ENCODE data around the gene GNAZ. TPM values are rescaled to one million over a fixed set of nuclear protein-coding genes. Genes with fewer than 3 reads are reported as not detected.

GNAZ gene
- total and polyA plus RNA-seq, 2 of the 8 experiments (the other 6 are each of a cell fraction or from before 2014, with no cell fraction given): 6.6 to 9.6 TPM

DNA sequence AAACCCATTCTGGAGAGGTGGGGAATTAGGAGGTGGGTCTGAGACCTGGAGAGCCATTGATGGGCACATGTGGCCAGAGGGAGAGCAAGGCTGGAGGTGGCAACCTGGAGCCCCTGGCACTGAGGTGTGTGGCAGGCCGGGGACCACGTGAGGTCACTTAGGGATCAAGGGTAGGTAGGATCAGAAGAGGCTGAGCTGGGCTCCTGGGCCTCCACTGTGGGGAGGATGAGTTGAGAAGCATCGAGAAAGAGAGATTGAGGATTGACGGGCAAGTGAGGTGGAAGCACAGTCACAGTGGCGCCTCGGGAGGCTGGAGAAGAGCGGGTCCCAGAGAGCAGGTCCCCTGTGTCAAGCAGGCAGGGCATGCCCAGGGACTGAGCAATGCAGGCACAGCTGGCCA, 4.1 kb downstream of the GNAZ start:
- Histone ChIP-seq H2BK12ac (ENCODE audit: low read depth, low read length) (no peak overlapping the region), H3K56ac (replicated peaks; ENCODE audit: insufficient read length, low read depth, low read length) (no peak overlapping the region), H2BK5ac (ENCODE audit: low read depth, low read length) (no peak overlapping the region), H3K79me1 (ENCODE audit: low read depth, low read length) (no peaks in the 10 kb centered on the region; the same call in none of the 2 replicates), H2BK120ac (replicated peaks; ENCODE audit: low read depth, low read length) (no peak overlapping the region), H3K4me1 (replicated peaks in 1 of 4; ENCODE audit: control insufficient read depth in 3 of 4, insufficient read depth in 4 of 4, low read length in 3 of 4) (peaks cover 0 to 9% (median 5%) of the 10 kb centered on the region in 4 experiments; a peak in 5 of 7 replicates), H4K5ac (ENCODE audit: insufficient read length, low read depth, low read length) (no peak overlapping the region), H3K18ac (ENCODE audit: extremely low read depth, low read length) (no peak overlapping the region), H3K4me2 (ENCODE audit: insufficient read depth in 1 of 2, low read depth in 2 of 2, low read length in 2 of 2) (no peak overlapping the region), H3K4me3 (ENCODE audit: extremely low read depth in 1 of 4, insufficient read depth in 2 of 4, low read depth in 3 of 4, low read length in 4 of 4) (no peak overlapping the region), H3K23ac (ENCODE audit: insufficient read length) (no peak overlapping the region), H4K20me1 (replicated peaks in 1 of 2; ENCODE audit: control insufficient read depth in 1 of 2, insufficient read depth in 2 of 2, low read length in 2 of 2) (peaks cover 8 to 22% of the 10 kb centered on the region in 2 experiments), H3K27me3 (replicated peaks in 1 of 4; ENCODE audit: control insufficient read depth in 3 of 4, extremely low read depth in 1 of 4, insufficient read depth in 3 of 4, low read length in 3 of 4) (peaks cover 0 to 24% (median 19%) of the 10 kb centered on the region in 4 experiments; a peak in 6 of 7 replicates), H2AK5ac (ENCODE audit: low read depth, low read length) (no peak overlapping the region), H2BK20ac (ENCODE audit: low read length) (no peak overlapping the region), H3K23me2 (ENCODE audit: low read depth, low read length) (peaks cover 11% of the 10 kb centered on the region; the same call in 1 of the 2 replicates), H2AFZ (ENCODE audit: low read length) (no peak overlapping the region), H2BK15ac (ENCODE audit: low read length) (no peak overlapping the region), H3K14ac (ENCODE audit: insufficient read length) (no peak overlapping the region), H3K27ac (ENCODE audit: low read depth, low read length) (no peak overlapping the region), H3K4ac (replicated peaks; ENCODE audit: insufficient read length, low read depth, low read length) (no peak overlapping the region), H4K91ac (replicated peaks; ENCODE audit: insufficient read length, low read length) (no peak overlapping the region), H3K36me3 (ENCODE audit: control insufficient read depth in 2 of 4, insufficient read depth in 4 of 4, low read length in 3 of 4) (no peaks in the 10 kb centered on the region), H4K8ac (ENCODE audit: extremely low read depth, insufficient read depth, low read length) (no peak overlapping the region), H3K9ac (replicated peaks in 1 of 4; ENCODE audit: extremely low read depth in 1 of 4, low read depth in 3 of 4, low read length in 3 of 4) (no peak overlapping the region), H3K9me3 (ENCODE audit: insufficient read depth in 2 of 2, low read depth in 1 of 2, low read length in 1 of 2) (no peaks in the 10 kb centered on the region), H3K79me2 (ENCODE audit: control insufficient read depth in 1 of 2, insufficient read depth in 2 of 2, low read length in 2 of 2) (no peaks in the 10 kb centered on the region)
- WGBS, 2 experiments (ENCODE audit: extremely low coverage in 1 of 2, insufficient coverage in 1 of 2, insufficient read length in 1 of 2, insufficient replicate concordance in 2 of 2, low coverage in 1 of 2, low lambda C conversion rate in 2 of 2, missing lambda C conversion rate in 1 of 2): 99% methylated on average over 7 of the region's 7 CpGs; no CpG with 5 or more reads in 1 of the 2 experiments
- DNase-seq (ENCODE audit: low read depth in 1 of 2, low spot score in 2 of 2): no peak
- FAIRE-seq: no peak
- POLR2A ChIA-PET (ENCODE audit: partially characterized antibody): no interaction called here
- CTCF ChIA-PET (ENCODE audit: partially characterized antibody): interaction anchor here (0.7 to 1.8 kb wide), 5 partner anchors 8 to 64 kb away, joined by 3 read pairs; no protein-coding TSS in a partner anchor
- TF ChIP-seq, protein P1, sequence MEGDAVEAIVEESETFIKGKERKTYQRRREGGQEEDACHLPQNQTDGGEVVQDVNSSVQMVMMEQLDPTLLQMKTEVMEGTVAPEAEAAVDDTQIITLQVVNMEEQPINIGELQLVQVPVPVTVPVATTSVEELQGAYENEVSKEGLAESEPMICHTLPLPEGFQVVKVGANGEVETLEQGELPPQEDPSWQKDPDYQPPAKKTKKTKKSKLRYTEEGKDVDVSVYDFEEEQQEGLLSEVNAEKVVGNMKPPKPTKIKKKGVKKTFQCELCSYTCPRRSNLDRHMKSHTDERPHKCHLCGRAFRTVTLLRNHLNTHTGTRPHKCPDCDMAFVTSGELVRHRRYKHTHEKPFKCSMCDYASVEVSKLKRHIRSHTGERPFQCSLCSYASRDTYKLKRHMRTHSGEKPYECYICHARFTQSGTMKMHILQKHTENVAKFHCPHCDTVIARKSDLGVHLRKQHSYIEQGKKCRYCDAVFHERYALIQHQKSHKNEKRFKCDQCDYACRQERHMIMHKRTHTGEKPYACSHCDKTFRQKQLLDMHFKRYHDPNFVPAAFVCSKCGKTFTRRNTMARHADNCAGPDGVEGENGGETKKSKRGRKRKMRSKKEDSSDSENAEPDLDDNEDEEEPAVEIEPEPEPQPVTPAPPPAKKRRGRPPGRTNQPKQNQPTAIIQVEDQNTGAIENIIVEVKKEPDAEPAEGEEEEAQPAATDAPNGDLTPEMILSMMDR (IDR thresholded peaks at IDR 0.05; ENCODE audit: control extremely low read depth in 1 of 3, insufficient read depth in 1 of 3, low read depth in 1 of 3, low read length in 3 of 3): no peak
- TF ChIP-seq EP300 (IDR thresholded peaks at IDR 0.05; ENCODE audit: borderline replicate concordance in 1 of 2, low read depth in 2 of 2, low read length in 2 of 2): no peak
- no peak for TF ChIP-seq EGR1 (IDR thresholded peaks at IDR 0.05; ENCODE audit: borderline replicate concordance, low read depth, low read length)
- TF ChIP-seq RNF2 (IDR thresholded peaks at IDR 0.05; ENCODE audit: borderline replicate concordance, low read depth, low read length, missing control alignments, poor library complexity, severe bottlenecking): no peak
- TF ChIP-seq TBP (IDR thresholded peaks at IDR 0.05; ENCODE audit: low read depth, low read length): no peak
- no peak for TF ChIP-seq MAX (IDR thresholded peaks at IDR 0.05)
- no peak for TF ChIP-seq PHF8 (conservative IDR thresholded peaks at IDR 0.05; ENCODE audit: low read depth, low read length)
- TF ChIP-seq FOSL1 (IDR thresholded peaks at IDR 0.05; ENCODE audit: insufficient read depth, low read depth, low read length): no peak
- TF ChIP-seq ZNF274 (IDR thresholded peaks at IDR 0.05; ENCODE audit: borderline replicate concordance, extremely low read depth, low read length): no peak
